Measurements from ENCODE around the gene CLK2.

The CLK2 gene

GRCh38 chr1:155273343-155274245 is at the start of gene CLK2:
CLK2 (minus strand) TSS chr1:155273504; CDS start chr1:155270977, 2,527 bp downstream.
- DNase-seq: peak; percentile 99

GRCh38 chr1:155322571-155322952 is 49.3 kb upstream of the CLK2 start:
- DNase-seq: no peak

- no peak for DNase-seq
Observed at GRCh38 chr1:155321639-155322503, 48.6 kb upstream of the CLK2 start.

GRCh38 chr1:155320661-155321617 is 47.6 kb upstream of the CLK2 start, which contains the start of gene RUSC1:
RUSC1 (plus strand) TSS chr1:155320894; CDS start chr1:155321774, 880 bp downstream.
- peak; percentile 89 for DNase-seq

GRCh38 chr1:155320252-155320651 is 46.9 kb upstream of the CLK2 start:
- DNase-seq: no peak

- no peak for DNase-seq
Observed at GRCh38 chr1:155319536-155319935, 46.2 kb upstream of the CLK2 start.

- no peak for DNase-seq
Observed at GRCh38 chr1:155318082-155318481, 44.8 kb upstream of the CLK2 start.

GRCh38 chr1:155316922-155317321 is 43.6 kb upstream of the CLK2 start:
- DNase-seq: no peak

GRCh38 chr1:155313261-155313660 is 40.0 kb upstream of the CLK2 start:
- DNase-seq: no peak

- DNase-seq: no peak
Observed at GRCh38 chr1:155309423-155310021, 36.2 kb upstream of the CLK2 start.

- peak; percentile 99 for DNase-seq
Observed at GRCh38 chr1:155308493-155309422, 35.5 kb upstream of the CLK2 start, which contains the start of gene FDPS. FDPS (plus strand) TSS chr1:155308866; CDS start chr1:155309790, 924 bp downstream.

- DNase-seq: no peak
Observed at GRCh38 chr1:155307247-155307740, 34.0 kb upstream of the CLK2 start.

- no peak for DNase-seq
Observed at GRCh38 chr1:155305881-155306391, 32.6 kb upstream of the CLK2 start.

- no peak for DNase-seq
Observed at GRCh38 chr1:155304558-155305063, 31.3 kb upstream of the CLK2 start.

GRCh38 chr1:155301342-155301841 is 28.1 kb upstream of the CLK2 start, which contains the start of gene PKLR:
PKLR (minus strand) TSS chr1:155301438; CDS start chr1:155301395, 43 bp downstream.
- DNase-seq: no peak

GRCh38 chr1:155300553-155301329 is 27.4 kb upstream of the CLK2 start:
- no peak for DNase-seq

GRCh38 chr1:155300024-155300423 is 26.7 kb upstream of the CLK2 start:
- no peak for DNase-seq

GRCh38 chr1:155297384-155297783 is 24.1 kb upstream of the CLK2 start:
- no peak for DNase-seq

- DNase-seq: no peak
Observed at GRCh38 chr1:155296661-155297060, 23.4 kb upstream of the CLK2 start.

All from activated effector memory CD4-positive, alpha-beta T cell treated with anti-CD3 and anti-CD28 coated beads, Interleukin-2, amount 50 U/mL, for 16 hours (primary cell).